HG02610 (cell line): Measurements from ENCODE around the gene PIAS2.
"Not testable (repeated sequence)": the region's sequence is repeated elsewhere in the genome, so short reads cannot be mapped to it uniquely, and the experiment has no call there.

Experiments
- ATAC-seq: cut with Tn5 transposase; IDR thresholded peaks from one replicate; pipeline ENCODE4 v1.9.1; 2021; ENCODE audit warnings: mild to moderate bottlenecking, moderate library complexity; ENCODE audit not compliant: unreplicated experiment

PIAS2 gene

DNA sequence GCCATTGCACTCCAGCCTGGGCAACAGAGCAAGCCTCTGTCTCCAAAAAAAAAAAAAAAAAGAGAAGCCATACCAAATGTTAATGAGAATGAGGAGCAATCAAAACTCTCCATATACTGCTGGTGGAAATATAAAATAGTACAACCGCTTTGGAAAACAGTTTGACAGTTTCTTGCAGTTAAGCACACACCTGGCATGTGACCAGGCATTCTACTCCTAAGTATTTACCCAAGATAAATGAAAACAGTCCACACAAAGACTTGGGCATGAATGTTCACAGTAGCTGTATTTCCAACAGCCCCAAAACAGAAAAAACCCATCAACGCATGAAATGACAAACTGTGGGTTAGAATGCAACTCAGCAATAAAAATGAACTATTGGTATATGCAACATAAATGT, 84.5 kb downstream of the PIAS2 start:
- no peak for ATAC-seq

DNA sequence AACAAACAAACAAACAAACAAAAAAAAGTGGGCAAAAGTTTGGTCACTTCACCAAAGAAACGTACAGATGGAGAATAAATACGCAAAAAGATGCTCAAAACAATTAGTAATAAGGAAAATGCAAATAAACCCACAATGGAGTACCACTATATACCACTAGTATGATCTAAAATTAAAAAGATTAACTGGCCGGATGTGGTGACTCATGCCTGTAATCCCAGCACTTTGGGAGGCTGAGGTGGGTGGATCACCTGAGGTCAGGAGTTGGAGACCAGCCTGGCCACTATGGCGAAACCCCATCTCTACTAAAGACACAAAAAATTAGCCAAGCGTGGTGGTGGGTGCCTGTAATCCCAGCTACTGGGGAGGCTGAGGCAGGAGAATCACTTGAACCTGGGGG, 84.9 kb downstream of the PIAS2 start:
- not testable (repeated sequence) for ATAC-seq

DNA sequence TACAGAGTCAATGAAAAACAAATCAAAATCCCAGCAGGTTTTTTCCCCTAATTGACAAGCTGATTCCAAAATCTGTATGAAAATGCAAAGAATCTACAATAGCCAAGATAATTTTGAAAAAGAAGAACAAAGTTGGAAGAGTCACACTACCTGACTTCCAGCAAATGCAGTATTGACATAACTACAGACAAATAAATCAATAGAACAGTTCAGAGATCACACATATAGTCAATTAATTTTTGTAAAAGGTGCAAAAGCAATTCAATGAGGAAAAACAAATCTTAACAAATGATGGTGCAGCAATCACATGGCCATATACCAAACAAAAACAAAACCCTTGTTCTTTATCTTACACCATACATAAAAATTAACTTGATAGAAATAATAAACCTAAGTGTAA, 85.9 kb downstream of the PIAS2 start:
- no peak for ATAC-seq

DNA sequence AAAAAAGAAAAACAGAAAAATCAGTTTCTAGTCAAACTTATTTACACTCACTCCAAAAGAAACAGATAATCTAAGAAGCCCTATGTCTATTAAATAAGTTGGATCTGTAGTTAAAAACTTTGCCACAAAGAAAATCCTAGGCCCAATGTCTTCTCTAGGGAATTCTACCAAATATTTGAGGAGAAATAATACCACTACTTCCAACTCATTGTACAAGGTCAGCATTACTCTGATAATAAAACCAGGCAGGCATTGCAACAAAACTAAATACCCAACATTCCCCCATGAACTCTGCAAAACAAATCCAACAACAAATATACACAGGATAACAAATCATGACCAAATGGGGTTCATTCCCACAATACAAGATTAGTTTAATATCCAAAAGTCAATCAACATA, 86.7 kb downstream of the PIAS2 start:
- ATAC-seq: no peak

DNA sequence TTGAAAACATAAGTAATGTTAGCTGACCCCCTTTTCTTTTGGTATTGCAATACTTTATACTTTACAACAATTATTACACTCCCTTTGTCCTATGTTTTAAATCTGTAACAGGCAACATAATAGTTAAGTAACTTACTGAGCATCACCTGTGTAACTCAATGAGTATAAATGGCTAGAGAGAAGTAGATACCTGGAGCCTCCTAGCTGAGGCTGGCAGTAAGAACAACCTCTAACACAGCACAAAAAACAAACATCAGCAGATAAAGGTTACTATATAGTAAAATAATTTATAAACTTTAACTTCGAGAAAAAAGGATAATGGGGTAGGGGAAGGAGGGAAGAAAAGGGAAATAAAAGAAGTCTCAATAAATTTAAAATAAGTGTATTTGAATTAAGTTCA, 87.4 kb downstream of the PIAS2 start:
- ATAC-seq: no peak

DNA sequence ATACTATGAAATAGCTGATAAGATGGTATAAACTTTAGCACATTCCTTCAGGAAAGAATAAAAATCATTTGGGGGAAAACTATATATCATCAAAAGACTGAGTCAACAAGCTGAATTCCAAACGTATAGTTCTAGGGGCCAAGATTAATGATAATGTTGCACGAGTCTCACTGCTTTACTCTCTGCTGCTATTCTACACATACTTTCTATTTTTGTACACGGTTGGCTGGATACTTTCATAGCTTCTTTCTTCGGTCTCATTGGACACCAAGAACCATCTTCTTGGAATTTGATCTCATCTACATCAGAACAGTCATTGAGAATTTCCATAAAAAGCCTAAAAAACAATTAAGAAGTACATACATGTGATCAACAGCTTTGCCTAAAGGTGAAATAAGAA, 87.8 kb downstream of the PIAS2 start:
- ATAC-seq: no peak

DNA sequence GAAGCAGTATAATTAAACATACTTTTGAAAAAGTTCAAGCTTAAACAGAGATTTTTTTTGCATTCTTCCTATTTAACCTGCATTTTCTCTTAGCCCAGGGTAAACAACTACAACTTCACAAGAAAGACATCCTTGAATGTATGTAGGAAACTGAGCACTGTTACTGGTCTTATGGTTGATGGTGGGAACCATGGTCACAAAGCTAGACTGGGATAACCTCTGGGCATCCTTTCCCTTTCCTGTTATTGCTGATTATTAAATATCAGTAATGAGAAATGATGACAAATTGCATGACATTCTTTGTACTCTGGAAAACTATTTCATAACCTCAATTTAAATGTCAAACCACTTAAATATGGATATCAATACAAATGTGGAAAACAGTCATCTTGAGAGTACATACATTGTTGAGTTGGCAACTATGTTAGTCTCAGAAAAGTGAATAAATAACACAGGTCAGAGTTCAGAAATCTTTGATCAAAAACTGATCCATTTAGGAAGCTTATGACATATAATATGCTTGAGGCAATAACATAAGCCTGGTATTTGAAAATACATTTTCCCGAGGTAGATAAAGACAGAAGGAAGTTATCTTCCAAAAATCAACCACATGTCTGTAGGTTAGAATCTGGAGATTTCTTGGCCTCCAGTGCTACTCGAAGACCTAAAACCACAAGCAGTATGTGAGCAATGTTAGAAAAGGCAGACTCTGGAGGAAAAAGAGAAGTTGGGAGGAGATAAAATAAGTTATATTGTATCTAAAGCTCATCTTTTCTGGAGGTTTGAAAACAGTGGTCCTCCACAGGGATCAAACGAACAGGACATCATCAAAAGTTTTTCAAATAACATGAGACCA, 95.2 kb downstream of the PIAS2 start:
- no peak for ATAC-seq

DNA sequence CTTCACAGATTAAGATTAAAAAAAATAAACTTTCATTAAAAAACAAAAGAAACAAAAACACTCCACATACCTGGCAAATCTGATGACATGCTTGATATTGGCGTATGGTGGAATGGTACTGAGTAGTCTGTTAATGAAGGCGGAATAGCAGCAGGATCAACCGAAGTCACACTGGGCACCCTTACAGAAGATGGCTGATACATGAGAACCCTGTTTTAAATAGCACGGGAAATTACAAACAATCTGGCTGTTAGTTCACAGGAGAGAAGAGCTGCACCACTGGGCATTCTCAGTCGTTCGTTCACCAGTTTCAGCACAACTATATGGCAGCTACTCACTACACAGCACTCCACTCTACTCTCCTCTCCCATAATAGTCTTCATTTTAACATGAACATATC, 96.4 kb downstream of the PIAS2 start:
- ATAC-seq: no peak

DNA sequence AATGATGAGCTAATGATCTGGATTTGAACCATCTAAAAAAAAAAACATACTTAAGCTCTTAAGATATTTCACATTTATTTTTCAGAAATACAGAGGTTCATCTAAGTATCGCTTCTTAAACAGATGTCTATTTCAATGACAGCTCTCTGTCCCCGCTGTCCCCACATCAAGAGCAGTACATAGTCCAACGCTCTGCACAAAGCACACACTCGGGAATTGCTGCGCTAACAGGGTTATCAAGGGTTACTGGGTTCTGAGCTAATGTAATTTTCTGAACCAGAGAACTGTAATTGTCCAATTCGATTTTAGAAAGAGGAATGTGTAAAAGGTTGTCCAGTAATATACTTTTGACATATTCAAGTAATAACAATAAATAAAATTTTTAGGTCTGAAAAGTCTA, 101.6 kb downstream of the PIAS2 start:
- ATAC-seq: no peak

DNA sequence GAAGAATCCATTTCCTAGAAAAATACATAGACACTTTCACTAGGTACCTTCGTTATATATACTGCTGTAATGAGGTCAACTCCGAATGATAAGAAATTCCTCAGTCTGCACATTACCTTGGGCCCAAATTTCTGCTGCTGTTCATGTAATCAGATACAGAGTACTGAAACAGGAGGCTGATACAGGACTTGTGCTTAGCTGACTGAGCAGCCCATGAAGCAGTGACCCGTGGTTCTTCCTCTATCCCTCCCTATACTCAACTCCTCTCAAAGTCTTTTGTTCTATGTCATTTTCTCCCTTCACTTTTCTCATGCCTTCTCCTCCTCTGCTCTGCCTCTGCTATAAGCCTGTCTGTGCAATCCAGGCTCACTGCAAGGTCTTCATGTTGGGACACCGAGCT, 102.9 kb downstream of the PIAS2 start:
- no peak for ATAC-seq

DNA sequence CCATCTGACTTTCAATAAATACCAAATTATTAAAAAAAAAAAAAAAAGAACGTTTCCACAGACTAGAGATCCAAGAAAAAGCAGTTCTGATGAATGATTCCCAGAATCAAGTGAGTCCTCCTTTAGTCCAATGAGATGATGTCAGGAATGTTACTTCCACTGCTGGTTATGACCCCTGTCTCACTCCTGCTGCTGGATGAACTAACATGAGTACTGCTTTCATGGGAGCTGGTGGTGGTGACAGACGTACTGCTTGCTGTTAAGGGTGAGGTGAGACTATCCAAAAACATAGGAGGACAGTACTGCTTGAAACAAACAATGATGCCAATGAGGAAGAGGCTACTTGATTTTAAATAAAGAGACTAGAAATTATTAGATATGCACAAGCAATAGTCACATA, 105.0 kb downstream of the PIAS2 start:
- ATAC-seq: no peak

DNA sequence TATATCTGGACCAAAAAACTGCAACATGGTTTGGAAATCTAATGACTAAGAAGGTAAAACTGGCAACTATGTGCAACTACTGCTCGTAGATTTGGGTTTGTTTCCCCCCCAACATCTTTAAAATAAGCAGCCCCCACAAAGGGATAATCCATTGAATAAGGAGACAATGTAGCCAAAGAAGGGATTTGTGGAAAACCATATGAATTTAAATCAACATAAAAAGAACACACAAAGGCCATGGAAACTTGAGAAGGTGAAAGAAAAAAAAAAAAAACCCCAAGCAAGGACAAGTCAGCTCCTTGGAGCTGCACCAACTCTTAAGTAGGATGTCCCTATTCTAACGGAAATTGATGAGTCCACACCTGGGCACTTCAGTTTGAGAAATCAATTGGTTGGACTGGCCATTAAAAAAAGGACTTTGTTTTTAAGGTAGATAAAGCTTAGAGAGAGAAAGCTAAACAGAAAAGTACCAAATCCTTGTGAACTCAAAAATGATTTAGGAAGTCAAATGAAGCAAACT, 106.8 kb downstream of the PIAS2 start:
- ATAC-seq: no peak

DNA sequence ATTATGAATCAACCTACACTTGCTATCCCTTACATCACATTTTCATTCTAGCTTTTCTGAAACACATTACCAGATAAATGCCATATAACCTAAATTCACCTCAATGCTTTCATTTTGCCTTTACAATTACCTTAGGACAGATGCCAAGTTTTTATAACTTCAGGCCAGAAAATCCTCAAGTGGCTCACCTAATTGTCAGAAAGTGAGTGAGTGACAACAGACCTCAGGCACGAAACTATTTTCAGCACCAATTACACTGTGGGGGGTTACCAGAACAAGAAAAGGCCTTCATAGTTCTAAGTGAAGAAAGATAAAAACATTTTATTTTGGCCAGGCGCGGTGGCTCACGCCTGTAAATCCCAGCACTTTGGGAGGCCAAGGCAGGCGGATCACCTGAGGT, 108.2 kb downstream of the PIAS2 start:
- ATAC-seq: no peak

DNA sequence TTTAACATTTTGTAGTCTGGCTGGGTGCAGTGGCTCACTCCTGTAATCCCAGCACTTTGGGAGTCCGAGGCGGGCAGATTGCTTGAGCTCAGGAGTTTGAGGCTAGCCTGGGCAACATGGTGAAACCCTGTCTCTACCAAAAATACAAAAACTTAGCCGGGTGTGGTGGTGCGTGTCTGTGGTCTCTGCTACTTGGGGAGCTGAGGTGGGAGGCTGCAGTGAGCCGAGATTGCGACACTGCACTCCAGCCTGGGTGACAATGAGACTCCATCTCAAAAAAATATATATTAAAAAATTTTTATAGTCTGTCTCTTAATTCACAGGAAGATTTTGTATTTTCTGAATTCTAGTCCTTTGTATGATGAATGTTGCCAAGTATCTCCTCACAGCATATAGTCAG, 121.4 kb downstream of the PIAS2 start:
- ATAC-seq: not testable (repeated sequence)

DNA sequence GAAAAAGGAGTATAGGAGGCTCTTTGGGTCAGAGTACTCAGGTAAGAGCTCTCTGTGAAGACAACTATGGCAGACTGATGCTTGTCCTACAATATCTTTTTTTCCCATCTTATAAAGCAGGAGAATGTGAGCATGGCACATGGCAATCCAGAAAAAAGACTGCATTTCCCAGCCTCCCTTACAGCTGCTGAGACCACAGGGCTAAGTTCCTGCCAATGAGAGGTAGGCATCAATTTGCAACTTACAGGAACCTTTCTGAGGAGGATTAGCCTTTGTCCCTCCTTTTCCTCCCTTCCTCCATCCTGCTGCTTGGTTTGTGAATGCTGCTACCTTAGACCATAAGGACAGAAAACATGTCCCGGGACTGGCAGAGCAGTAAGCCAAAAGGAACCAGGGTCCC, 122.7 kb downstream of the PIAS2 start:
- no peak for ATAC-seq

DNA sequence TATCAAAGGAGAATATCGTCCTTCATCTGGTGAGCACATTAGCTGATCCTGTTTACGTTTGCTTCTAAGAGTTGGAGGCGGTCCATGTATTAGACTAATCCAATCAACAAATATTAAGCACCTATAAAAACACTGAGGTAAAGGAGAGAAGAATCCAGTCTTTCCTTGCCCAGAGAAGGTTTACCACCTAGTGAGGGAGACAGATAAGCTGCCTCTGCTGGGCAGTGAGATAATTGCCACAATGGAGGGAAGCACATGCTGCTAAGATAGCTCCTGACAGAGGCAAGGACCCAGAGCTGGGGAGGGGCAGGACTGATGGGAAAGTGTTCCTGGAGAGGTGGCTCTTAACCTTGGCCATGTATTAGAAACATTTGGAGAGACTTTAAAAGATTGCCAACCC, 123.7 kb downstream of the PIAS2 start:
- no peak for ATAC-seq

DNA sequence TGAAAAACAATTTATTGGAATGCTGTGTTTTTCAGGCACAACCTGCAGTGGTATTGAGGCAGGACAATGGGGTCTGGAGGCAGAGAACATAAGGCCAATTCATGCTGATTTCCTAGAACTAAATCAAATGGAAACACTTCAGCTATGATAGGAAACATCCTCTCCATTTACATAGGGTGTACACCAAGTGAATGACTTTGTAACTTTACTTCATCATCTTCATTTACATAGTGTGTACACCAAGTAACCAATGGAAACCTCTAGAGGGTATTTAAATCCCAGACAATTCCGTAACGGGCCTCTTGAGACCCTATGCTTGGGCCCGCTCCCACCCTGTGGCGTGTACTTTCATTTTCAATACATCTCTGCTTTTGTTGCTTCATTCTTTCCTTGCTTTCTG, 128.2 kb downstream of the PIAS2 start:
- ATAC-seq: no peak

DNA sequence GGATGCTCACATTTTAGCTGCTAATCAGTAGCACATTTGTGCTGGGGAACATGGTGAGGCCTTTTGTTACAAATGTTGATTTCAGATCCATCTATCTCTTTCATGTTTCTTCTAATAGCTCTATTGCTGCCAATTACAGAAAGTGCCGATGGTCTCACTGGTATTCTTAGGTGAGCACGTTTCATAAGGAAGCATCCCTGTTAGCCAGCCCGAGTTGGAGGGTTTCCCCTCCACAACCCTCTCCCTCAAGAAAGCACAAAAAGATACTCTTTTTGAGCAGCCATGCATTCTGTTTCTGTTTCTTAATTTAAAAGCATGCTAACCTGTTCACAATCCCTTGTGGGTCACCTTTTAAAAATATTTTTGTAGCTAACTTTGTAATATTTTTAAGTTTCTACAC, 129.6 kb downstream of the PIAS2 start:
- no peak for ATAC-seq

DNA sequence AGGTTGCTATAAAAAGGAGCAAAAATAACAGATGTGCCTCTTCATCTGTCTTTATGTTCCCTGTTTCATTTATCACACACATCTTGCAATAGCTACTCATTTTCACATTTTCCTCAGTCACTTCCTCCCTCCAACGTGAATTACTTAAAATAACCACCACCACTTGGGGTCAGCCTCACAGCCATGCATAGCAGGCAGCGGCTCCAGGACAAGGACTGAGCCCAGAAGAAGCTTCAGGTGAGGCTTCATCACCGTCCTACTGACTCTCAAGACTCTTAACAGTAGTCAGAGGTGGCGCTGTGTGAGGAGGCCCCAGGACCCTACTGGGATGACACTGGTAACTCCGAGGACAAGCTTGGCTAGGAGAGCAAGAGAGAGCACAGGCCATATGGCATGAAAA, 144.9 kb downstream of the PIAS2 start:
- no peak for ATAC-seq

DNA sequence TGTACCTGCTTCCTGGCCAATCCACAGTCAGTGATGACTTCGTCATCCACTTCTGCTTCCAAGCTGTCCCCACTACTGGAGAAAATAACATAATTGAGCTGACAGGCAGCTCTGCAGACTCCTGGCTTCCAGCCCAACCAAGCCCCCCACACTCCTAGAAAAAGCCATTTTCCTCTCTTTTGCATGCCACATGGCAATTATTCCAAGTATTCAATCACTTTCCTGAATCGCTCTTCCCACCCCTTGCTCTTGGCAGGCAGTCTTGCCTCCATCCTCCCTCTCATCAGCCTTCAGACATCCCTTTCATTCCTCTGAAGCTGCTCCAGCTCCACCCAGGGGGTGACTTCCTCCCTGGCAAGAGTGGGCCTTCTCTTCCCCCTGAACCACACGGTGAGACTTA, 146.2 kb downstream of the PIAS2 start:
- no peak for ATAC-seq

DNA sequence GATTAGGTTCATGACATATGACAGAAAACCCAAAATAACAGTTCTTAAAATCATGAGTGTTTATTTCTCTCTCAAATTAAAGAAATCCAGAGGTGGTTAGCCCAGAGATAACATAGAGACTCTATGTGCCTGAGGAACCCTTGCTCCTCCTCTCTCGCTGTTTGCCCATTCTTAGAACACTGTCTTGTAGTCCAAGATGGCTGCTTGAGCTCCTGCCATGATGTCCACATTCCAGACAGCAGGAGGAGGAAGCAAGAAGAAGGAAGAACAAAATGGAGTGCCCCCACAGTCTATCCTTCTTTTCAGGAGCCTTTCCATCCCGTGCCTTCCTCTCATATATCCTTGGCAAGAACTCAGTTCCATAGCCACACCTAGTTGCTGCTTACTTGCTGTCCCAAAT, 146.6 kb downstream of the PIAS2 start:
- no peak for ATAC-seq

DNA sequence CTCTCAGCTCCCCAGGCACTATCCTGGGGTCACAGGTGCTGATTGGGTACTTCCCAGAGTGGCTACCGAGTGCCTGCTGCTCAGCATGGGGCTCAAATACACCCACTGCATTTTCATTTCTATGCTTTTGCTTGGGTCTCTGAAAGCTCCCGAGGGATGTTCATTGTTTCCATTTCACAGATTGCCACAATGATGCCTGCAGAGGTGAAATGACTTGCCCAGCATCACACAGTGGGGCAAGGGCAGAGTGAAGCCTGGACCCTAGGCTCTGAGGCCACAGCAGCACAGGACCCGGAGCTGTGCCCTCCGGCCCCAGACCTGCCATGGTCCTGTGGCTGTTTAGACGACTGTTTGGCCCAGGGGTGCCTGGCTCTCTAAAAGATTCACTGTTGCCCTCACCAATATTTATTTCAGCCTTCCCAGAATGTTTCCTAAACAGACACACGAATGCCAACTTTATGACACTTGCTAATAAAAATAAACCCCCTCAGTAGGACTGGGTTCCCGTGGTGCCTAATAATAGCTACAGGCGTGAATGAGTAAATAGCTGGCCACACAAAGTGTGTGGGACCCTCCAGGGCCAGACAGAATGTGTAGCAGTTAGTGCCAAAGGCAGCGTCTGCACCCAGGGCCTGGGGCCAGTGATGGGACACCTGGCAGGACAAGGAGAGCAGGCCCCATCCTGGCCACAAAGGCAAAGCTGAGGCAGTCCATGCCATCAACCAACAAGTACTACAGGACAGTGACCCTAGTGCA, 149.0 kb downstream of the PIAS2 start:
- no peak for ATAC-seq
